A549 treated with AZD9567 at 1 μM for 4 hours (cell line): Measurements from ENCODE around the gene CREB1. TPM values are rescaled to one million over a fixed set of nuclear protein-coding genes. Genes with fewer than 3 reads are reported as not detected.

Experiments used
- total RNA-seq: library from RNA; stranded (reverse); fragments of 200-300 nt; extraction: Qiagen RNA extraction; gene quantifications from 5 replicates; pipeline ENCODE4 v1.2.3, GENCODE V29; 2022; ENCODE audit not compliant: insufficient read depth

CREB1 gene
- 20.6 to 28.6 TPM (median 25.4 TPM) in 5 replicates for total RNA-seq

DNA sequence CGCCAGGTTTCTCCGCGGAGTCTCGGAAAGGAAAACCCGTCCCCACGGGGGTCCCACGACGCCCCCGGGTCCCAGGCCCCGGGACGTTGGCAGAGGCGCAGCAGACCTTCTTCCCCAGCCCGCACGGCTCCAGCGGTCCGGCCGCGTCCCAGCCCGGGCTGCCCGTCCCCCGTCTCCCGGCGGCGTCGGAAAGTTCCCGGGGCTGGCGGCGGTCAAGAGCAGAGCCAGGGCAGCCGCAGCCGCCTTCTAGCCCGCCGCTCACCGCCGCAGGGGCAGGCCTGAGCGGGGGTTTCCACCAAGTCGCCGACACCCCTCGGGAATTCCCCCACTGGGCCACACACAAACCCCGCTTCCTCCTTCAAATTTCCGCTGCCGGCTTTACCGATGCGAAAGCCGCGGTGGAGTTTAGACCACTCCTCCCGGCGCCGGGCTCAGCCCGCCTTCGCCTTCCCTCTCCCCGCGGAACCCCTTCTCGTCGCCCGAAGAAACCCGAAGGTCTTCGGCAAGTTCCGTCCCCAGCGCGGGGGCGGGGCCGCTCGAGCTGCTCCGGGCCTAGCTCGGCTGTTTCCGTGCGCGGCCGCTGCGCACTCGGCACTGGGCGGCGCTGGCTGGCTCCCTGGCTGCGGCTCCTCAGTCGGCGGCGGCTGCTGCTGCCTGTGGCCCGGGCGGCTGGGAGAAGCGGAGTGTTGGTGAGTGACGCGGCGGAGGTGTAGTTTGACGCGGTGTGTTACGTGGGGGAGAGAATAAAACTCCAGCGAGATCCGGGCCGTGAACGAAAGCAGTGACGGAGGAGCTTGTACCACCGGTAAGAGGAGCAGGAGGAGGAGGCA lies at the start of gene CREB1:
TSS of gene CREB1 (plus strand) at position 633 of the 830 bp plus-strand sequence. CDS start 25,674 bp downstream, outside the sequence.

DNA sequence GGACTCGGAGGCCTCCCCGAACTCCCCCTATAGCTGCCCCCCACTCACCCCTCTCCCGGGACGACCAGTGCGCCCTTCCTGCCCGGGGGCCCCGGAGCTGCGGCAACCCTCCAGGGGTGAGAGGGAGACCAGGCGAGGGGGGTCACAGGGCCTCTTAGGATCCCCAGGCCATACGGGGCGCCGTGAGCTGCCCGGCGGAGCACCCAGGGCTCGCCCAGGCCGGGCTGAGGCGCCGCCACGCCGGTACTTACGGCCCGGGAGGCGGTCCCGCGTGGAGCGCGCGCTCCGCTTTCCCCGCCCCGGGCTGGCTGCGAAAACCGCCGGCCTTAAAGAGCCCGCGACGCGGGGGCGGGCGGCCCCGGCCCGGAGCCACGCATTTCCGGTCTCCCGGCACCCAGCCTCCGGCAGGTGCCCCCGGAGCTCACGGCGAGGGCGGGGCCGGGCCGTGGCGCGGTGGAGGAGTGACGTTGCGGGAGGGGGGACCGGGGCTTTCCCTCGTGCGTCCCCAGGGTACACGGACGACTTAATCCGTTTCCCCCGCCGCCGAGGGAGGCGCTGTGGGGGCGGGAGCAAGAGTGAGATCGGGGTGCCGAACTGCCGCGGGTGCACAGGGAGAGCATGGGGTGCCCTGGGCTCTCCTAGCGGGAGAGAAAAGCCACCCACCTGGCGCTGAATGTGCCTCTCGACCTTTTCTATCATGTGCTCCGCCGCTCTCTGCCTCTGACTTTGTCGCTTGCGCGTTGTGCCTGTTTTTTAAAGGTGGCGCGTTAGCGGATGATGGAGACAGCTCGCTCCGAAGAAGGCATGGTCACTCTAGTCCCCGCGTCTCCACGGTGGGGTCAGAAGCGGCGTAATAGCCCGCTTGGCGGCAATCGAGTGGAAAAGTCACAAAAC lies 95.5 kb downstream of the CREB1 start, which contains the start of gene METTL21A:
TSS of gene METTL21A (minus strand) at position 381 of the 894 bp plus-strand sequence. CDS start 1,019 bp downstream, outside the sequence.

Other genes starting within 250 kb of the CREB1 start
- gene METTL21A, start 95.4 kb downstream of the CREB1 start, total RNA-seq, result 15.1 to 24.0 TPM (median 22.2 TPM) in 5 replicates
- 17.6 to 34.5 TPM (median 20.6 TPM) in 5 replicates for gene CCNYL1, start 181.7 kb downstream of the CREB1 start, total RNA-seq
- gene FZD5, start 239.9 kb downstream of the CREB1 start, total RNA-seq, result 3.0 to 3.5 TPM (median 3.4 TPM) in 5 replicates